ENCODE measurements around the gene PRR12.

DNA sequence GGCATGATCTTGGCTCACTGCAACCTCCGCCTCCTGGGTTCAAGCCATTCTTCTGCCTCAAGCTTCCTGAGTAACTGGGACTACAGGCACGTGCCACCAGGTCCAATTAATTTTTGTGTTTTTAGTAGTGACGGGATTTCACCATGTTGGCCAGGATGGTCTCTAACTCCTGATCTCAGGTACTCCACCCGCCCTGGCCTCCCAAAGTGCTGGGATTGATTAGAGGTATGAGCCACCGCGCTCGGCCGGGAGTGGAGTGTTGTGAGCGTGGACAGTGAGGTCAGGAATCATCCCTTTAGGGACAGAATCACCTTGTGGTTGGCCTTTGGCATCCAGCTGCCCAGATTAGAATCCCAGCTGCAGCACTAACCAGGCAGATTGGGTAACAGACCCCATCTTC is 38.7 kb downstream of the PRR12 start:
- TF ChIP-seq, protein P1, sequence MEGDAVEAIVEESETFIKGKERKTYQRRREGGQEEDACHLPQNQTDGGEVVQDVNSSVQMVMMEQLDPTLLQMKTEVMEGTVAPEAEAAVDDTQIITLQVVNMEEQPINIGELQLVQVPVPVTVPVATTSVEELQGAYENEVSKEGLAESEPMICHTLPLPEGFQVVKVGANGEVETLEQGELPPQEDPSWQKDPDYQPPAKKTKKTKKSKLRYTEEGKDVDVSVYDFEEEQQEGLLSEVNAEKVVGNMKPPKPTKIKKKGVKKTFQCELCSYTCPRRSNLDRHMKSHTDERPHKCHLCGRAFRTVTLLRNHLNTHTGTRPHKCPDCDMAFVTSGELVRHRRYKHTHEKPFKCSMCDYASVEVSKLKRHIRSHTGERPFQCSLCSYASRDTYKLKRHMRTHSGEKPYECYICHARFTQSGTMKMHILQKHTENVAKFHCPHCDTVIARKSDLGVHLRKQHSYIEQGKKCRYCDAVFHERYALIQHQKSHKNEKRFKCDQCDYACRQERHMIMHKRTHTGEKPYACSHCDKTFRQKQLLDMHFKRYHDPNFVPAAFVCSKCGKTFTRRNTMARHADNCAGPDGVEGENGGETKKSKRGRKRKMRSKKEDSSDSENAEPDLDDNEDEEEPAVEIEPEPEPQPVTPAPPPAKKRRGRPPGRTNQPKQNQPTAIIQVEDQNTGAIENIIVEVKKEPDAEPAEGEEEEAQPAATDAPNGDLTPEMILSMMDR (IDR thresholded peaks at IDR 0.05), result no peak
- no peak for TF ChIP-seq POLR2AphosphoS5 (IDR thresholded peaks at IDR 0.05; ENCODE audit: low read depth, low read length)
- no peak for TF ChIP-seq TCF7L2 (IDR thresholded peaks at IDR 0.05; ENCODE audit: low read depth, low read length)
- TF ChIP-seq REST (IDR thresholded peaks at IDR 0.05; ENCODE audit: insufficient read depth in 1 of 2, low read depth in 2 of 2, low read length in 1 of 2), result no peak
- TF ChIP-seq SIN3A (IDR thresholded peaks at IDR 0.05; ENCODE audit: borderline replicate concordance, insufficient read depth, low read depth, low read length), result no peak
